CD4-positive, alpha-beta T cell treated with Interleukin-6 at 100 ng/mL for 8 hours (primary cell): ENCODE data around the gene ERVK3-1.
"Not testable (repeated sequence)": the region's sequence is repeated elsewhere in the genome, so short reads cannot be mapped to it uniquely, and the experiment has no call there.

Source experiments
- DNase-seq: peaks from one replicate; pipeline ENCODE4 v3.0.0-alpha.2; 2020; ENCODE audit warnings: mixed read lengths, low spot score

Gene ERVK3-1

GRCh38 chr19:58304748-58305064 is 471 bp upstream of the ERVK3-1 start:
- no peak for DNase-seq

- no peak for DNase-seq
Measured at GRCh38 chr19:58305932-58306323, 751 bp downstream of the ERVK3-1 start.

GRCh38 chr19:58307736-58308135 is 2.6 kb downstream of the ERVK3-1 start:
- DNase-seq: no peak

DNA sequence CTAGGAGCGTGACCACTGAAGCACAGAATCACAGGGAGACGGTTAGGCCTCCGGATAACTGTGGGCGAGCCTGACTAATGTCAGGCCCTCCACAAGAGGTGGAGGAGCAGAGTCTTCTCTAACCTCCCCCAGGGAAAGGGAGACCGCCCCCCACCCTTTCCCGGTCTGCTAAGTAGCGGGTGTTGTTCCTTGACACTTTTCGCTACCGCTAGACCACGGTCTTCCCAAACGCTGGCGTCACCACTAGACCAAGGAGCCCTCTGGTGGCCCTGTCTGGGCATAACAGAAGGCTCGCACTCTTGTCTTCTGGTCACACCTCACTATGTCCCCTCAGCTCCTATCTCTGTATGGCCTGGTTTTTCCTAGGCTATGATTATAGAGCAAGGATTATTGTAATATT is 5.5 kb downstream of the ERVK3-1 start:
- not testable (repeated sequence) for DNase-seq

DNA sequence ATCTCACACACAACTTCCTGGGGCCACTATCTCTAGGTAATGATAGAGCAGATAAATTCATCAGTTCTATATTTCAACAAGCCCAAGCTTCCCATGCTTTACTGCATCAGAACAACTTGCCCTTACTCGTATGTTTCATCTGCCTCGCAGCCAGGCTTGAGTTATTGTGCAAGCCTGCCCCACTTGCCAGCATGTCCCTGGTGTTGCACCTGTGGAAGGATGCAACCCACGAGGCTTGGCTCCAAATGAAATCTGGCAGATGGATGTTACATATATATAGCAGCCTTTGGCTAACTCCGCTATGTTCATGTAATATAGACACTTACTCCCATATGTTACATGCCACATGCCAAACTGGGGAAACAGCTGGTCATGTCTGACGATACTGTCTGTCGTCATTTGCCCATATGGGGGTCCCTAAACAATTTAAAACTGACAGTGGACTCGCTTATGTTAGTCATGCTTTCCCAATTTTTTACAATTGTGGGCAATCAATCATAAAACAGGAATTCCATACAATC is 6.2 kb downstream of the ERVK3-1 start:
- DNase-seq: no peak

- no peak for DNase-seq
Measured at GRCh38 chr19:58315580-58315979, 10.4 kb downstream of the ERVK3-1 start.

- DNase-seq: no peak
Measured at GRCh38 chr19:58317476-58318072, 12.4 kb downstream of the ERVK3-1 start.

GRCh38 chr19:58318297-58318696 is 13.1 kb downstream of the ERVK3-1 start:
- no peak for DNase-seq

DNA sequence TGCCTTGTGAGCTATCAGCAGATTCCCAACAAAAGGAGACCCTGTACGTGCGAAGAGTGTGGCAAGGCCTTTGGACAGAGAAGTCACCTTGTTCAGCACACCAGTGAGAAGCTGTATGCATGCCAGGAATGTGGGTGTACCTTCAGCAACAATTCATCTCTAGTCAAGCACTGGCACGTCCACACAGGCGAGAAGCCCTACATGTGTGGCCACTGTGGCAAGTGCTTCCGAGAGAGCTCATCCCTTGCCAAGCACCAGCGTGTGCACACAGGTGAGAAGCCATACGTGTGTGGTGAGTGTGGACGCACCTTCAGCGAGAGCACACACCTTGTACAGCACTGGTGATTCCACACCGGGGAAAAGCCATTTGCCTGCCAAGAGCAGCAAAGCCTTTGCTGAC is 14.1 kb downstream of the ERVK3-1 start:
- DNase-seq: no peak

DNA sequence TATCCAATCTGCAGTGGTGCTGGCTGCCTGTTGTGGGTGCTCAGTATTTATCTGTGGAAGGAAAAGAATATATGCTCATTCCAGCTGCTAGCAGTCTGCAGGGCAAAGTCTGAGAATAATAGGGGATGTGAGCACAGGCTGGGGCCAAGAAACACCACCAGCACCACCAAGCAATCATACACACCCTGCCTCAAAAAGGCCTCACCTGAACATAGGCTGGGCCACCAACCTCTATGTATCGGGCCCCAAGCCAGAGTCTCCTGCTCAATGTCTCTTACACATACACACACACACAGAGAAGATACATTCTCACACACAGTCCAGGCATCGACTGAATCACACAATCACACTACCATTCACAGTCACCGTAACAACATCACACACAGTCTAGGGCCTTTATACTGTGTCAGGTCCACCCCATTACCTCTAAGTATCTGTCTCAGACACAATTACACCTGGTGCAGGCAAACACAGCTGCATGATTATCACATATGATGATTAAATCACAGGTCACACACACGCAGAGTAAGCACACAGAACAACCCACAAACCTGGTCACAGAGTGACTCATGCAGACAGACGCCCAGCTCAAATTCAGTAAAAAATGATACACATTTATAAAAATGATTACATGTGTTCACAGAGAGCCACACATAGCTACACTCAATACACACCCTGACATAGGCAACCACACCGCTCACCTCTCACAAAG is 20.3 kb downstream of the ERVK3-1 start:
- no peak for DNase-seq

DNA sequence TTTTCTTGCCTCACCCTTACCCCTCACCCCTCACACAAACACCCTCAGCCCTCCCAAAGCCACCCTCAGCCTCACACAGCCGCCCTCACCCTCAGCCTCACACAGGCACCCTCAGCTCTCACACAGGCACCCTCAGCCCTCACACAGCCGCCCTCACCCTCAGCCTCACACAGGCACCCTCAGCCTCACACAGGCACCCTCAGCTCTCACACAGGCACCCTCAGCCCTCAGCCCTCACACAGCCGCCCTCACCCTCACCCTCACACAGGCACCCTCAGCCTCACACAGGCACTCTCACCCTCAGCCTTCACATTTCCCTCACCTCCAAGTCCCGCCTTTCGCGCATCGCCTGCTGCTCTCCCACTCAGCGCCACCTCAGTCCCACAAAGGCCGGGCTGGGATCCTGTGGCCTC is 21.3 kb downstream of the ERVK3-1 start:
- no peak for DNase-seq

GRCh38 chr19:58326914-58327726 is 21.9 kb downstream of the ERVK3-1 start, which contains the start of gene ZSCAN22:
TSS of gene ZSCAN22 (plus strand) at chr19:58326994. CDS start at chr19:58334803, 7,809 bp downstream.
- DNase-seq: peak; percentile 86

DNA sequence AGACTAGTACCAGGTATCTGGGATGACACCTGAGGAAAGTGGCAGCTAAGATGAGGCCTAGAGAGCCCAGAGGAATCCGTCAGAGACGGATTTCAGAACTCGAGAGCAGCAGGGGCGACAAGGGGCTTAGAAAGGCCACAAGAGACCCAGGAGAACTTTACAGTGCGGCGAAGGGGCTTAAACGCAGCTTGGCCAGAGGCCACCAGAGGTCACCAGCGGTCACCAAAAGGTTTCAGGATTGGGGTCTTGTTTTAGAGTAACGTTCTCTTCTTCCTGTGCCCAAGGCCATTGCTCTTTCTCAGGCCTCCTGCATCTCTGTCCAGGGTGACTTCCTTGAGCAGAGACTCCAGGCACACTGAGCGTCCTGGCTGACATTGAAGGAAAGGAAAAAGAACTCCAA is 23.8 kb downstream of the ERVK3-1 start:
- no peak for DNase-seq

DNA sequence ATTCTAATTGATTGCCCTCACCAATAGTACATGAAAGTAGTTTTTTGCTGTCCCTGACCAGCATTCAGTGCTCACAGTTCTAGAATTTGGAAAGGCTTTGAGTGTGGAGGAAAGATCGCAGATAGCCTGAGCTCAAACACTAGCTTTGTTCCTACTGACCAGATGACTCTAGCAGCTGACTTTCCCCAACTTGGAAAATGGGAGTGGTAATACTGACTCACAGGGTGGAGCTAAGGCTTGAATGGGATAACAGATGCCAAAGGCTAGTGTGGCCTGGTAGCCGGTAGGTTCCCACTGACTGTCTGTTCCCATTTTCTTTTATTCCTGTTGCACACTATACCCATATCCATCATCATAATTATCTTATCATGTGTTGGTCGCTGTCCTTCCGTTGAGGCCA is 25.3 kb downstream of the ERVK3-1 start:
- DNase-seq: no peak

GRCh38 chr19:58332697-58333096 is 27.5 kb downstream of the ERVK3-1 start:
- DNase-seq: no peak

- DNase-seq: no peak
Measured at GRCh38 chr19:58334691-58335249, 29.6 kb downstream of the ERVK3-1 start.

GRCh38 chr19:58335630-58336029 is 30.5 kb downstream of the ERVK3-1 start:
- DNase-seq: no peak

- DNase-seq: no peak
Measured at GRCh38 chr19:58336216-58336615, 31.0 kb downstream of the ERVK3-1 start.

GRCh38 chr19:58336820-58337219 is 31.6 kb downstream of the ERVK3-1 start:
- DNase-seq: no peak

DNA sequence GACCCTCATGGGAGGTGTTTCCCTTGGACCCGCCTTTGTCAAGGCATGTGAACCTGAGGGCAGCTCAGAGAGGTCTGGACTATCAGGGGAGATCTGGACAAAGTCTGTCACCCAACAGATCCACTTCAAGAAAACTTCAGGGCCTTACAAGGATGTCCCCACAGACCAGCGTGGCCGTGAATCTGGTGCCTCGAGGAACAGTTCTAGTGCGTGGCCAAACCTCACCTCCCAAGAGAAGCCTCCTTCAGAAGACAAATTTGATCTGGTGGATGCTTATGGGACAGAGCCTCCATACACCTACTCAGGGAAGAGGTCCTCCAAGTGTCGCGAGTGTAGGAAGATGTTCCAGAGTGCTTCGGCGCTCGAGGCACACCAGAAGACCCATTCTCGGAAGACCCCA is 33.2 kb downstream of the ERVK3-1 start:
- no peak for DNase-seq

DNA sequence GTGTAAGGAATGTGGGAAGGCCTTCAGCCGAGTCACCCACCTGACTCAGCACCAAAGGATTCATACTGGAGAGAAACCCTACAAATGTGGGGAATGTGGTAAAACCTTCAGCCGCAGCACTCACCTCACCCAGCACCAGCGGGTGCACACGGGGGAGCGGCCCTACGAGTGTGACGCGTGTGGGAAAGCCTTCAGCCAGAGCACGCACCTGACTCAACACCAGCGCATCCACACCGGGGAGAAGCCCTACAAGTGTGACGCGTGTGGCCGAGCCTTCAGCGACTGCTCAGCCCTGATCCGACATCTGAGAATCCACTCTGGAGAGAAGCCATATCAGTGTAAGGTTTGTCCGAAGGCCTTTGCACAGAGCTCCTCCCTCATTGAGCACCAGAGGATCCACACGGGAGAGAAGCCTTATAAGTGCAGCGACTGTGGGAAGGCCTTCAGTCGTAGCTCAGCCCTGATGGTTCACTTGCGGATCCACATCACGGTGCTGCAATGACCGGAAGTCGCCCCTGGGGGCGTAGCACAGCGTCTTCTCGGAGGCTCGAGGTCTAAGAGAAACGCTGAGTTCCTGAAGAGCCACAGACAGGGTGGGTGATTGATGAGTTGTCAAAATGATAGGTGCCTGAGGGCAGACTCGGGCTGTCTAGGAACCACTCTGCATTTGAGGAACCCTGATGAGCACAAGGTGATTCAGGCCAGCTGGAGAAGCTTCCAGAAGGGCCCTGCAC is 33.8 kb downstream of the ERVK3-1 start:
- DNase-seq: no peak

GRCh38 chr19:58345558-58345957 is 40.4 kb downstream of the ERVK3-1 start:
- DNase-seq: no peak
